ENCODE data around the gene PITX1.

DNA sequence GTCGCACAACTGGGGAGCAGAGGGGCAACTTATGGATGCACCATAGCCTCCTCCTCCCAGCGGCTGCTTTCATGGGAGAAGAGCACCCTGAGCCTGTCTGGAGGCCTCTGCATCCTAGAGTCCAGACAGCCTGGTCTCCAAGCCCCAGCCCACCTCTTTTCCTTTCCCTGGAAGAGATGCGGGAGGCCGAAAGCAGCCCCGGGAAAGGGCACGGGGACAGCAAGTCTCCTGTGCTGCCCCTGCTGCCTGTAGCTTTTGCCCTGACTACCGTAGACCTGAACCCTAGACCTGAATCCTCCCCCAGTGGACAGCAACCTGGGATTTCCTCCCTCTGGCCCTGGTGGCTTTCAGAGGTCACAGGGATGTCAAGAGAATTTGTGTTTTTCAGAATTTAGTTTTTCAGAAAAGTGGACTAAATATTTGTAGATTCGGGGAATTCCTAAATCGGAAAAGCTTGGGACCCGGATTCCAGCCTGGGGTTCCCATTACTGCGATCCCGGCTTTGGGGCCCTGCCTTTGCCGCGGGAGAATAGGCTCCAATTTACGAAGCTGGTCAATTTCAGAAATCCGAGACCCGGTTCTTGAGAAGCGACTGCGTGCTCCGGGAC, 4.3 kb upstream of the PITX1 start:
- TF ChIP-seq, protein P1, sequence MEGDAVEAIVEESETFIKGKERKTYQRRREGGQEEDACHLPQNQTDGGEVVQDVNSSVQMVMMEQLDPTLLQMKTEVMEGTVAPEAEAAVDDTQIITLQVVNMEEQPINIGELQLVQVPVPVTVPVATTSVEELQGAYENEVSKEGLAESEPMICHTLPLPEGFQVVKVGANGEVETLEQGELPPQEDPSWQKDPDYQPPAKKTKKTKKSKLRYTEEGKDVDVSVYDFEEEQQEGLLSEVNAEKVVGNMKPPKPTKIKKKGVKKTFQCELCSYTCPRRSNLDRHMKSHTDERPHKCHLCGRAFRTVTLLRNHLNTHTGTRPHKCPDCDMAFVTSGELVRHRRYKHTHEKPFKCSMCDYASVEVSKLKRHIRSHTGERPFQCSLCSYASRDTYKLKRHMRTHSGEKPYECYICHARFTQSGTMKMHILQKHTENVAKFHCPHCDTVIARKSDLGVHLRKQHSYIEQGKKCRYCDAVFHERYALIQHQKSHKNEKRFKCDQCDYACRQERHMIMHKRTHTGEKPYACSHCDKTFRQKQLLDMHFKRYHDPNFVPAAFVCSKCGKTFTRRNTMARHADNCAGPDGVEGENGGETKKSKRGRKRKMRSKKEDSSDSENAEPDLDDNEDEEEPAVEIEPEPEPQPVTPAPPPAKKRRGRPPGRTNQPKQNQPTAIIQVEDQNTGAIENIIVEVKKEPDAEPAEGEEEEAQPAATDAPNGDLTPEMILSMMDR (IDR thresholded peaks at IDR 0.05; ENCODE audit: low read depth, low read length, missing input control) = no peak
- TF ChIP-seq, protein P2, sequence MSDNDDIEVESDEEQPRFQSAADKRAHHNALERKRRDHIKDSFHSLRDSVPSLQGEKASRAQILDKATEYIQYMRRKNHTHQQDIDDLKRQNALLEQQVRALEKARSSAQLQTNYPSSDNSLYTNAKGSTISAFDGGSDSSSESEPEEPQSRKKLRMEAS (IDR thresholded peaks at IDR 0.05) = no peak
- TF ChIP-seq GABPA (IDR thresholded peaks at IDR 0.05 in 1 of 2, conservative IDR thresholded peaks at IDR 0.05 in 1 of 2) = no peak
- no peak for TF ChIP-seq JUND (IDR thresholded peaks at IDR 0.05)
- TF ChIP-seq HNF4G (IDR thresholded peaks at IDR 0.05) = no peak
- TF ChIP-seq SP1 (IDR thresholded peaks at IDR 0.05) = no peak
- TF ChIP-seq TAF1 (conservative IDR thresholded peaks at IDR 0.05) = no peak
- no peak for TF ChIP-seq YY1 (IDR thresholded peaks at IDR 0.05)
- TF ChIP-seq, protein P3, sequence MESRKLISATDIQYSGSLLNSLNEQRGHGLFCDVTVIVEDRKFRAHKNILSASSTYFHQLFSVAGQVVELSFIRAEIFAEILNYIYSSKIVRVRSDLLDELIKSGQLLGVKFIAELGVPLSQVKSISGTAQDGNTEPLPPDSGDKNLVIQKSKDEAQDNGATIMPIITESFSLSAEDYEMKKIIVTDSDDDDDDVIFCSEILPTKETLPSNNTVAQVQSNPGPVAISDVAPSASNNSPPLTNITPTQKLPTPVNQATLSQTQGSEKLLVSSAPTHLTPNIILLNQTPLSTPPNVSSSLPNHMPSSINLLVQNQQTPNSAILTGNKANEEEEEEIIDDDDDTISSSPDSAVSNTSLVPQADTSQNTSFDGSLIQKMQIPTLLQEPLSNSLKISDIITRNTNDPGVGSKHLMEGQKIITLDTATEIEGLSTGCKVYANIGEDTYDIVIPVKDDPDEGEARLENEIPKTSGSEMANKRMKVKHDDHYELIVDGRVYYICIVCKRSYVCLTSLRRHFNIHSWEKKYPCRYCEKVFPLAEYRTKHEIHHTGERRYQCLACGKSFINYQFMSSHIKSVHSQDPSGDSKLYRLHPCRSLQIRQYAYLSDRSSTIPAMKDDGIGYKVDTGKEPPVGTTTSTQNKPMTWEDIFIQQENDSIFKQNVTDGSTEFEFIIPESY (IDR thresholded peaks at IDR 0.05) = no peak
- no peak for TF ChIP-seq RXRA (IDR thresholded peaks at IDR 0.05)

Measured in liver (tissue), 3 donors.